Heart left ventricle (tissue), 16 donors: ENCODE measurements around the gene ANXA11. TPM values are rescaled to one million over a fixed set of nuclear protein-coding genes. Genes with fewer than 3 reads are reported as not detected.

Experiments used
- ATAC-seq, 4 donors: fragments of 200-7000 bp; cut with Tn5 transposase; one replicate each; pipeline ENCODE4 v1.9.1; 2020 to 2022; ENCODE audit warnings: moderate library complexity in 4 of 4, mild to moderate bottlenecking in 3 of 4, moderate number of reproducible peaks in 1 of 4
- DNase-seq, 5 donors: peaks; one replicate each; pipeline ENCODE4 v3.0.0-alpha.2; 2020
- H3K27ac ChIP-seq, 12 donors: fragments of 200-600 bp; sonication (generic) in 4 of 12; one replicate each; pipeline versions ENCODE4 v1.5.0 to v1.8.0; 2016 to 2022; ENCODE audit warnings: mild to moderate bottlenecking in 2 of 12
- H3K27me3 ChIP-seq, 9 donors: fragments of 200-600 bp; sonication (generic) in 2 of 9; one replicate each; pipeline versions ENCODE4 v1.5.1 to v1.8.0; 2016 to 2022; ENCODE audit warnings: mild to moderate bottlenecking in 3 of 9
- H3K36me3 ChIP-seq, 9 donors: fragments of 200-600 bp; sonication (generic) in 2 of 9; one replicate each; pipeline versions ENCODE4 v1.5.0 to v1.8.0; 2018 to 2022; ENCODE audit warnings: mild to moderate bottlenecking in 2 of 9
- H3K4me1 ChIP-seq, 12 donors: fragments of 200-600 bp; sonication (generic) in 4 of 12; one replicate each; pipeline versions ENCODE4 v1.5.0 to v1.8.0; 2016 to 2022; ENCODE audit warnings: mild to moderate bottlenecking in 3 of 12
- H3K4me3 ChIP-seq, 12 donors: fragments of 200-600 bp; sonication (generic) in 4 of 12; one replicate each; pipeline versions ENCODE4 v1.5.0 to v1.8.0; 2017 to 2022; ENCODE audit warnings: mild to moderate bottlenecking in 9 of 12, moderate library complexity in 4 of 12
- H3K9me3 ChIP-seq, 12 donors: fragments of 200-600 bp; sonication (generic) in 4 of 12; one replicate each; pipeline versions ENCODE4 v1.5.0 to v1.8.0; 2016 to 2022; ENCODE audit warnings: mild to moderate bottlenecking in 1 of 12
- CTCF ChIP-seq, 12 donors: fragments of 200-600 bp; sonication (generic) in 4 of 12; IDR thresholded peaks; one replicate each; pipeline versions ENCODE4 v1.5.0 to v1.8.0; 2018 to 2022; ENCODE audit warnings: antibody characterized with exemption in 12 of 12, mild to moderate bottlenecking in 5 of 12
- POLR2A ChIP-seq, 2 donors: fragments of 450-650 bp; IDR thresholded peaks; one replicate each; pipeline ENCODE4 v1.6.1; 2017; ENCODE audit warnings: antibody characterized with exemption in 2 of 2, mild to moderate bottlenecking in 2 of 2, moderate library complexity in 2 of 2
- WGBS, 4 donors: extraction: QIAGEN DNeasy Blood & Tissue Kit in 2 of 4; methylation state at CpG; one replicate each; pipeline versions ENCODE4 v1.1.5 to v1.1.7; 2013 to 2018; 5-methylcytosine and 5-hydroxymethylcytosine counted together
- intact Hi-C, 10 donors: fragments of 100-400 bp; cut with DNase I; formaldehyde crosslinking; loops; one replicate each; pipeline versions ENCODE4 v1.11.1 to v1.14.2; 2022
- polyA plus RNA-seq, 2 donors: library from polyadenylated mRNA; stranded (reverse); fragments of 200-250 nt; gene quantifications; one replicate each; pipeline ENCODE4 v1.2.3, GENCODE V29; 2013
- total RNA-seq, 9 donors: library from RNA; depleted of rRNA in 2 of 9; stranded (reverse); fragments of >200 nt in 2 of 9; fragmentation: NEBNext Ultra II Directional in 3 of 9; extraction: Animal tissue kit (Norgen Biotek cat#: 25700) in 3 of 9; gene quantifications; one replicate each; pipeline versions ENCODE4 v1.1.0 to v1.2.4, GENCODE V29; 2016 to 2023
- donor health status: ischemic (EF 13 %, LVEDD 7.1; RV severe dilation, severe dysfunction).
- donor health status: healthy with polysubstance abuse.
- donor health status: DM: no; HTN: yes; CAD: no.
- donor health status: DM: no; HTN: no; CAD: no.
- donor health status: ischemic (EF 25% LVEDD 6.9; RV normal size, moderate dysfunction).
- donor health status: ischemic (EF 25% LVEDD 5.7; RV mildly dilated, moderate dysfunction).
- donor health status: healthy.
- donor health status: DM: yes; HTN: yes; CAD: no.
- donor health status: ischemic (EF 35%, LVEDD 5.7; RV mildly dilated, moderate dysfunction).
- donor health status: nonischemic (EF 11% LVEDD 7.7; RV severe dilation, severe dysfunction).
- donor health status: DM: yes; HTN: yes; CAD: no.
- donor health status: PGD.
- donor health status: ischemic (EF 29% LVEDD 5.4; RV normal size, mild dysfunction).
- donor health status: nonischemic (EF 23%, LVEDD 6.1; RV moderate dilation, normal function).

Gene ANXA11
- total and polyA plus RNA-seq, 11 donors = 152 to 487 (median 368) TPM

GRCh38 chr10:80153460-80153859, 51.9 kb downstream of the ANXA11 start:
- Histone ChIP-seq H3K27ac (no peak overlapping the region), H3K4me1 (peaks cover 7 to 25% (median 11%) of the 10 kb centered on the region in 12 donors), H3K9me3 (peaks cover 0 to 13% (median 0%) of the 10 kb centered on the region in 12 donors), H3K27me3 (no peaks in the 10 kb centered on the region), H3K4me3 (no peak overlapping the region), H3K36me3 (peaks cover 3 to 98% (median 73%) of the 10 kb centered on the region in 9 donors)
- TF ChIP-seq POLR2A (IDR thresholded peaks at IDR 0.05) = no peak
- no peak for TF ChIP-seq CTCF (IDR thresholded peaks at IDR 0.05)
- intact Hi-C loops = loop anchor here in 1 of 10 donors (5.0 kb wide), 1 partner anchor 54 kb away; the partner anchor contains the start of gene ANXA11
- ATAC-seq (no peak), DNase-seq (no peak)
- 0 to 99% (median 88%) methylated on average over 1 to 3 of the region's 3 CpGs for WGBS, 4 donors

- Histone ChIP-seq H3K27ac (peak overlapping the region in 2 of 12 donors; percentile 20 to 29), H3K9me3 (peaks cover 0 to 13% (median 0%) of the 10 kb centered on the region in 12 donors)
Measured at GRCh38 chr10:80152820-80153219, 52.5 kb downstream of the ANXA11 start.

GRCh38 chr10:80150172-80150571, 55.2 kb downstream of the ANXA11 start:
- no peak for DNase-seq
- TF ChIP-seq POLR2A (IDR thresholded peaks at IDR 0.05) = no peak
- no peak for TF ChIP-seq CTCF (IDR thresholded peaks at IDR 0.05)
- Histone ChIP-seq H3K27me3 (no peaks in the 10 kb centered on the region), H3K4me1 (peaks cover 0 to 12% (median 0%) of the 10 kb centered on the region in 12 donors), H3K27ac (peak overlapping the region in 4 of 12 donors; percentile 15 to 36 (median 32)), H3K4me3 (no peak overlapping the region), H3K9me3 (peaks cover 0 to 13% (median 0%) of the 10 kb centered on the region in 12 donors), H3K36me3 (peaks cover 0 to 72% (median 43%) of the 10 kb centered on the region in 9 donors)
- 68 to 85% (median 73%) methylated on average over 2 of the region's 2 CpGs for WGBS, 4 donors
- intact Hi-C loops = loop anchor here in 1 of 10 donors (5.0 kb wide), 1 partner anchor 57 kb away; the partner anchor contains the start of gene ANXA11
- ATAC-seq = no peak

More at GRCh38 chr10:80152820-80153219, 52.5 kb downstream of the ANXA11 start:
- Histone ChIP-seq H3K27me3 (no peaks in the 10 kb centered on the region), H3K4me3 (no peak overlapping the region), H3K36me3 (peaks cover 3 to 96% (median 70%) of the 10 kb centered on the region in 9 donors), H3K4me1 (peaks cover under 1 to 19% (median 4%) of the 10 kb centered on the region in 12 donors)
- TF ChIP-seq POLR2A (IDR thresholded peaks at IDR 0.05) = no peak
- no peak for TF ChIP-seq CTCF (IDR thresholded peaks at IDR 0.05)
- no peak for ATAC-seq
- no peak for DNase-seq
- WGBS, 4 donors = 88 to 92% (median 90%) methylated on average over 6 of the region's 6 CpGs
- intact Hi-C loops = loop anchor here in 1 of 10 donors (5.0 kb wide), 1 partner anchor 54 kb away; the partner anchor contains the start of gene ANXA11

GRCh38 chr10:80149123-80149522, 56.2 kb downstream of the ANXA11 start:
- Histone ChIP-seq H3K4me3 (no peak overlapping the region), H3K27me3 (no peaks in the 10 kb centered on the region), H3K36me3 (peaks cover 0 to 62% (median 33%) of the 10 kb centered on the region in 9 donors), H3K4me1 (peaks cover 0 to 22% (median 9%) of the 10 kb centered on the region in 12 donors), H3K27ac (no peak overlapping the region), H3K9me3 (peaks cover 0 to 13% (median 0%) of the 10 kb centered on the region in 12 donors)
- ATAC-seq (no peak), DNase-seq (no peak)
- 93 to 98% (median 94%) methylated on average over 2 of the region's 2 CpGs for WGBS, 4 donors
- intact Hi-C loops = loop anchor here in 1 of 10 donors (5.0 kb wide), 1 partner anchor 58 kb away; the partner anchor contains the start of gene ANXA11
- TF ChIP-seq CTCF (IDR thresholded peaks at IDR 0.05) (no peak), POLR2A (IDR thresholded peaks at IDR 0.05) (no peak)
